Adrenal gland (tissue), 5 donors: ENCODE results near the gene MLC1.

Experiments
- POLR2A ChIP-seq, 2 donors: fragments of 450-650 bp; IDR thresholded peaks; one replicate each; pipeline ENCODE4 v1.6.1; 2017; ENCODE audit warnings: antibody characterized with exemption in 2 of 2, mild to moderate bottlenecking in 2 of 2, moderate library complexity in 1 of 2
- TF ChIP-seq, protein P1 (sequence below), 6 experiments: fragments of 450-650 bp in 4 of 6; fragments of 200-600 bp in 2 of 6; sonication (generic) in 1 of 6; IDR thresholded peaks; 1 replicate in 5 of 6; 2 replicates in 1 of 6; pipeline versions ENCODE4 v1.5.1 to v1.8.0; 2016 to 2021; ENCODE audit warnings: antibody characterized with exemption in 6 of 6, mild to moderate bottlenecking in 2 of 6, moderate library complexity in 1 of 6
- donor health status: DM: no; HTN: no; CAD: no.

- TF ChIP-seq, protein P1, sequence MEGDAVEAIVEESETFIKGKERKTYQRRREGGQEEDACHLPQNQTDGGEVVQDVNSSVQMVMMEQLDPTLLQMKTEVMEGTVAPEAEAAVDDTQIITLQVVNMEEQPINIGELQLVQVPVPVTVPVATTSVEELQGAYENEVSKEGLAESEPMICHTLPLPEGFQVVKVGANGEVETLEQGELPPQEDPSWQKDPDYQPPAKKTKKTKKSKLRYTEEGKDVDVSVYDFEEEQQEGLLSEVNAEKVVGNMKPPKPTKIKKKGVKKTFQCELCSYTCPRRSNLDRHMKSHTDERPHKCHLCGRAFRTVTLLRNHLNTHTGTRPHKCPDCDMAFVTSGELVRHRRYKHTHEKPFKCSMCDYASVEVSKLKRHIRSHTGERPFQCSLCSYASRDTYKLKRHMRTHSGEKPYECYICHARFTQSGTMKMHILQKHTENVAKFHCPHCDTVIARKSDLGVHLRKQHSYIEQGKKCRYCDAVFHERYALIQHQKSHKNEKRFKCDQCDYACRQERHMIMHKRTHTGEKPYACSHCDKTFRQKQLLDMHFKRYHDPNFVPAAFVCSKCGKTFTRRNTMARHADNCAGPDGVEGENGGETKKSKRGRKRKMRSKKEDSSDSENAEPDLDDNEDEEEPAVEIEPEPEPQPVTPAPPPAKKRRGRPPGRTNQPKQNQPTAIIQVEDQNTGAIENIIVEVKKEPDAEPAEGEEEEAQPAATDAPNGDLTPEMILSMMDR (IDR thresholded peaks at IDR 0.05) = no peak
- no peak for TF ChIP-seq POLR2A (IDR thresholded peaks at IDR 0.05)
These were observed 22.3 kb upstream of the MLC1 start for GRCh38 chr22:50107529-50107928.
